Nephron (organoid): ENCODE results near the gene C5AR2.
"Not testable (repeated sequence)": the region's sequence is repeated elsewhere in the genome, so short reads cannot be mapped to it uniquely, and the experiment has no call there.

Experiments
- H3K27ac Mint-ChIP-seq, 3 experiments: 2 replicates each; pipeline ENCODE4 v1.8.0; 2020; ENCODE audit warnings: mixed read lengths in 3 of 3, mild to moderate bottlenecking in 2 of 3, moderate library complexity in 1 of 3
- H3K27me3 Mint-ChIP-seq: 2 replicates; pipeline ENCODE4 v1.8.0; 2021; ENCODE audit warnings: low read depth, mild to moderate bottlenecking, moderate library complexity, mixed read lengths
- H3K36me3 Mint-ChIP-seq: 2 replicates; pipeline ENCODE4 v1.8.0; 2020; ENCODE audit warnings: low read depth, mixed read lengths
- H3K4me1 Mint-ChIP-seq: 2 replicates; pipeline ENCODE4 v1.8.0; 2020; ENCODE audit warnings: mixed read lengths
- H3K4me3 Mint-ChIP-seq, 3 experiments: 2 replicates each; pipeline ENCODE4 v1.8.0; 2020; ENCODE audit warnings: mild to moderate bottlenecking in 3 of 3, mixed read lengths in 3 of 3, moderate library complexity in 2 of 3
- H3K9me3 Mint-ChIP-seq: 2 replicates; pipeline ENCODE4 v1.8.0; 2020; ENCODE audit warnings: mixed read lengths
- CTCF ChIP-seq, 3 experiments: fragments of 200-600 bp; sonication (generic); IDR thresholded peaks; one replicate each; pipeline ENCODE4 v1.5.0; 2021; ENCODE audit warnings: antibody characterized with exemption in 3 of 3; ENCODE audit not compliant: unreplicated experiment in 3 of 3

Gene C5AR2

GRCh38 chr19:47330466-47330869 lies 1.5 kb upstream of the C5AR2 start:
- Mint-ChIP-seq H3K4me3 (no peak overlapping the region), H3K9me3 (no peaks in the 10 kb centered on the region), H3K27me3 (peaks cover 17% of the 10 kb centered on the region), H3K4me1 (no peaks in the 10 kb centered on the region), H3K36me3 (no peaks in the 10 kb centered on the region), H3K27ac (peak overlapping the region in 2 of 3 experiments; percentile 78 to 80)
- no peak for TF ChIP-seq CTCF (IDR thresholded peaks at IDR 0.05; ENCODE audit: unreplicated experiment in 3 of 3)

GRCh38 chr19:47331490-47331889 lies 485 bp upstream of the C5AR2 start:
- Mint-ChIP-seq H3K4me1 (no peaks in the 10 kb centered on the region), H3K36me3 (no peaks in the 10 kb centered on the region), H3K27me3 (peaks cover 12% of the 10 kb centered on the region), H3K9me3 (no peaks in the 10 kb centered on the region), H3K27ac (no peak overlapping the region), H3K4me3 (no peak overlapping the region)
- TF ChIP-seq CTCF (IDR thresholded peaks at IDR 0.05; ENCODE audit: unreplicated experiment in 3 of 3): no peak

GRCh38 chr19:47336765-47337718 lies 5.1 kb downstream of the C5AR2 start:
- not testable (repeated sequence) for H3K9me3 Mint-ChIP-seq, H3K36me3 Mint-ChIP-seq, H3K4me1 Mint-ChIP-seq, H3K27me3 Mint-ChIP-seq, H3K4me3 Mint-ChIP-seq, H3K27ac Mint-ChIP-seq

- no peak for TF ChIP-seq CTCF (IDR thresholded peaks at IDR 0.05; ENCODE audit: unreplicated experiment in 3 of 3)
- no peaks in the 10 kb centered on the region for H3K9me3 Mint-ChIP-seq
- H3K4me3 Mint-ChIP-seq: no peak overlapping the region
- H3K4me1 Mint-ChIP-seq: no peaks in the 10 kb centered on the region
- peaks cover 4% of the 10 kb centered on the region for H3K27me3 Mint-ChIP-seq
- no peaks in the 10 kb centered on the region for H3K36me3 Mint-ChIP-seq
- no peak overlapping the region for H3K27ac Mint-ChIP-seq
Observed at GRCh38 chr19:47339196-47339880, 7.4 kb downstream of the C5AR2 start.

- no peak for TF ChIP-seq CTCF (IDR thresholded peaks at IDR 0.05; ENCODE audit: unreplicated experiment in 3 of 3)
- Mint-ChIP-seq H3K27ac (no peak overlapping the region), H3K4me3 (no peak overlapping the region), H3K9me3 (no peaks in the 10 kb centered on the region), H3K4me1 (no peaks in the 10 kb centered on the region), H3K36me3 (no peaks in the 10 kb centered on the region), H3K27me3 (peaks cover 4% of the 10 kb centered on the region)
Observed at GRCh38 chr19:47340477-47341208, 8.7 kb downstream of the C5AR2 start.

- Mint-ChIP-seq H3K36me3 (no peaks in the 10 kb centered on the region), H3K4me3 (no peak overlapping the region), H3K27ac (no peak overlapping the region), H3K27me3 (peaks cover 4% of the 10 kb centered on the region), H3K9me3 (no peaks in the 10 kb centered on the region), H3K4me1 (no peaks in the 10 kb centered on the region)
- no peak for TF ChIP-seq CTCF (IDR thresholded peaks at IDR 0.05; ENCODE audit: unreplicated experiment in 3 of 3)
Observed at GRCh38 chr19:47341734-47342133, 9.8 kb downstream of the C5AR2 start.
